GM19238 (cell line): ENCODE measurements around the gene ZNF354B.
"Not testable (repeated sequence)": the region's sequence is repeated elsewhere in the genome, so short reads cannot be mapped to it uniquely, and the experiment has no call there.

ENCODE experiments used
- DNase-seq: peaks from one replicate; pipeline ENCODE4 v3.0.0; 2011; ENCODE audit warnings: low spot score; ENCODE audit not compliant: insufficient read length

ZNF354B gene

DNA sequence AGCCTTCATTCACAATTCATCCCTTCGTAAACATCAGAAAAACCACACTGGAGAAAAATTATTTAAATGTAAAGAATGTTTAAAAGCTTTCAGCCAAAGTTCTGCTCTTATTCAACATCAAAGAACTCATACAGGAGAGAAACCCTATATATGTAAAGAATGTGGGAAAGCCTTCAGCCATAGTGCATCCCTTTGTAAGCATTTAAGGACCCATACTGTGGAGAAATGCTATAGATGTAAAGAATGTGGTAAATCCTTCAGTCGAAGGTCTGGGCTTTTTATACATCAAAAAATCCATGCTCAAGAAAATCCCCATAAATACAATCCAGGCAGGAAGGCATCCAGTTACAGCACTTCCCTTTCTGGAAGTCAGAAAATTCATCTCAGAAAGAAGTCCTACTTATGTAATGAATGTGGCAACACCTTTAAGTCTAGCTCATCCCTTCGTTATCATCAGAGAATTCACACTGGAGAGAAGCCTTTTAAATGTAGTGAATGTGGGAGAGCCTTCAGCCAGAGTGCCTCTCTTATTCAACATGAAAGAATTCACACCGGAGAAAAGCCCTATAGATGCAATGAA, 23.5 kb downstream of the ZNF354B start:
- not testable (repeated sequence) for DNase-seq

DNA sequence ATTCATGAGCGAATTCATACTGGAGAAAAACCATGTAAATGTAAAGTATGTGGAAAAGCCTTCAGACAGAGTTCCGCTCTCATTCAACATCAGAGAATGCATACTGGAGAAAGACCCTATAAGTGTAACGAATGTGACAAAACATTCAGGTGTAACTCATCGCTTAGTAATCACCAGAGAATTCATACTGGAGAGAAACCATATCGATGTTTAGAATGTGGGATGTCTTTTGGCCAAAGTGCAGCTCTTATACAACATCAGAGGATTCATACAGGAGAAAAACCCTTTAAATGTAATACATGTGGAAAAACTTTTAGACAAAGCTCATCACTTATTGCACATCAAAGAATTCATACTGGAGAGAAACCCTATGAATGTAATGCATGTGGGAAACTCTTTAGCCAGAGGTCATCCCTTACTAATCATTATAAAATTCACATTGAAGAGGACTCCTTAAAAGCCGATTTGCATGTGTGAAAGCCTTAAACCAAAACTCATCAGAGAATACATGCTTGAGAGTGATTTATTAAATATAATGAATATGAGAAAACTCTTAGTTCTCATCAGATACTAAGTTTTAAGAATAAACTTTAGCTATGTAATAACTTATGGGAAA, 24.2 kb downstream of the ZNF354B start:
- DNase-seq, result no peak

DNA sequence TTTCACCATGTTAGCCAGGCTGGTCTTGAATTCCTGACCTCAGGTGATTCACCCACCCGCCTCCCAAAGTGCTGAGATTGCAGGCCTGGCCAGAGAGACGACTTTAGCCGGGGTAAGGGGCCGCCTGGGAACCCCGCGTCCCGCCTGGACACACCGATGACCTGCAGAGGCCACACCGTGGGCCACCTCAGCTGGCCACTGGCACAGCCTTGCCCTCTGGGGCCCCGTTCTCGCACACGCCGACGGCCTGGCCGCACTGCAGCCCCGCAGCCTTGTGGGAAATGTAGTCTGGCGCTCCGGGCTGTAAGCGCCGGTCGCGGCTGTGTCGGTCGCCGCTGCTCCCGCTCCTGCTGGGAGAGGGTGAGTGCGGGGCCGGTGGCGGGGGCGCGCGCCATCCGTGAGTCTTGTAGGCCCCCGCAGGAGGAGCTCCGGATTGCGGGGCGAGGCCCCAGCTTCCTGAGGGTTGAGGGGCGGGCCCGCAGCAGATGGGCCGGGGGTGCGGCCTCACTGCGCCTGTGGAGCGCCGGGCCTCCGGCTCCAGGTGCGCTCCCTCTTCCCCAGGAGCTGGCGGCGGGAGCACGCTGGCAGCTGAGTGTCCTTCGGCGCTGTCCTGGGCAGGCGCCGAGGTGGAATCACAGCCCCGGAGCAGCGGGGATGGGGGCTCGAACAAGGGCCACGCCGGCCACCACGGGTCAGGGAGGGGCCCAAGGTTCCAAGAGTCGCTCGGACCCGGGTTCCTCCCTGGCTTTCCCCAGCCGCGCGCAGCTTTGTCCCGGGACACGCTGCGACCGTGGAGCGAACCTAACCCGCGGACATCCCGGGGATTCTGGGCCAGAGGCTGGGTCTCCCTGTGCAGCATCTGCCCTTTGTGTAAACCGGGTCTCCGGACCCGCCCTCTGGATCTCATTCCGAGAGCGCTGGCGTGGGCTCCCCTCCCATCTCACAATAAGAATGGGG, 36.1 kb downstream of the ZNF354B start, which contains the start of gene ZFP2:
Gene ZFP2, plus strand, starts transcription at position 299 of the 957 bp plus-strand sequence. CDS start 35,401 bp downstream, outside the sequence.
- no peak for DNase-seq

DNA sequence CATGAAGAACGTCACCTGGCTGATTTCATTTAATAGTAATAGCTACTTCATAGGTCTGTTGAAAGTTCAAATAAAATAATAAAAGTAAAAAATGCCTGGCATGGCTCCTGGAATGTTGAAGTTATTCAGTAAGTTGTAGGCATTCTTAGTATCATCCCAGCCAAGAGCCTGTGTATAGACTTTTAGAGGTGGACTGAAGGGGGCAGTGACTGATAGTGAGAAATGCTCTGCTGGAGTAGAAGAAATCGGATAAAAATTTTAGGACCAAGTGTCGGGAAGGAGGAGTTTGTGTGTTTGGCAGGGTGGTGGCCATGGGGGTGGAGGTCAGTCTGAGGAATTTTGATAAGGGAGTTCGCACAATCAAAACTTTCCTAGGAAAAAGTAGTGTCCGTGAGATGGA, 39.5 kb downstream of the ZNF354B start:
- DNase-seq, result no peak

DNA sequence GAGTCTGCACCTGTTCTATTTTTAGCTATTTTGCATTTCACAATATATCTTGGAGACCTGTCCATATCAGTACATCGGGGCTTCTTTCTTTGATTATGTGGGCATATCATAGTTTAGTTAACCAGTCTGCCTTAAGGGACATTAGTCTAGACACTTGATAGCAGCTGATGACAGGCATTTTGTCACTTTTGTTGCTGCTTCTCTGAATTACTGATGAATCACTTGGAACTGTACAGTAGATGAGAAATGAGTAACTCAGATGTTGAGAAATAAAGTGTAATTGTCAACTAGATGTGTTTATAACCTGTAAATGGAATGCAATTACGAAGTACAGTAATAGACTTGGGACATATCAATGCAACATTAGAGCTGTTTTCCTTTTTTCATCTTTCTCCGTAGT, 43.1 kb downstream of the ZNF354B start:
- DNase-seq, result no peak

DNA sequence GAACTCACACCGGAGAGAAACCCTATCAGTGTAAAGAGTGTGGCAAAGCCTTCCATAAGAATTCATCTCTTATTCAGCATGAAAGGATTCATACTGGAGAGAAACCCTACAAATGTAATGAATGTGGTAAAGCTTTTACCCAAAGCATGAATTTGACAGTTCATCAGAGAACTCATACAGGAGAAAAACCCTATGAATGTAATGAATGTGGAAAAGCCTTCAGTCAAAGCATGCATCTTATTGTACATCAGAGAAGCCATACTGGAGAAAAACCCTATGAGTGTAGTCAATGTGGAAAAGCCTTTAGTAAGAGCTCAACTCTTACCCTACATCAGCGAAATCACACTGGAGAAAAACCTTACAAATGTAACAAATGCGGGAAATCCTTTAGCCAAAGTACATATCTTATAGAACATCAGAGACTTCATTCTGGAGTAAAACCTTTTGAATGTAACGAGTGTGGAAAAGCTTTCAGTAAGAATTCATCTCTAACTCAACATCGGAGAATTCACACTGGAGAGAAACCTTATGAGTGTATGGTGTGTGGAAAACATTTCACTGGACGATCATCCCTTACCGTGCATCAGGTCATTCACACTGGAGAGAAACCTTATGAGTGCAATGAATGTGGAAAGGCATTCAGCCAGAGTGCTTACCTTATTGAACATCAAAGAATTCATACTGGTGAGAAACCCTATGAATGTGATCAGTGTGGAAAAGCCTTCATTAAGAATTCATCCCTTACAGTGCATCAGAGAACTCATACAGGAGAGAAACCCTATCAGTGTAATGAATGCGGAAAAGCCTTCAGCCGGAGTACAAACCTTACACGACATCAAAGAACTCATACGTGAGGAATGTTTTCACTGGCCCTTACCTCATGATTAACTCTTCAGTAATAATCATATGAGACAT, 72.3 kb downstream of the ZNF354B start:
- DNase-seq, result no peak
